IPS DF 4.7 (cell line): Measurements from ENCODE around the gene SPPL3.
"Not testable (repeated sequence)": the region's sequence is repeated elsewhere in the genome, so short reads cannot be mapped to it uniquely, and the experiment has no call there.

Experiments
- DNase-seq: peaks from one replicate; pipeline ENCODE4 v3.0.0-alpha.2; 2013; ENCODE audit warnings: low spot score; ENCODE audit errors: extremely low read depth

SPPL3 gene

DNA sequence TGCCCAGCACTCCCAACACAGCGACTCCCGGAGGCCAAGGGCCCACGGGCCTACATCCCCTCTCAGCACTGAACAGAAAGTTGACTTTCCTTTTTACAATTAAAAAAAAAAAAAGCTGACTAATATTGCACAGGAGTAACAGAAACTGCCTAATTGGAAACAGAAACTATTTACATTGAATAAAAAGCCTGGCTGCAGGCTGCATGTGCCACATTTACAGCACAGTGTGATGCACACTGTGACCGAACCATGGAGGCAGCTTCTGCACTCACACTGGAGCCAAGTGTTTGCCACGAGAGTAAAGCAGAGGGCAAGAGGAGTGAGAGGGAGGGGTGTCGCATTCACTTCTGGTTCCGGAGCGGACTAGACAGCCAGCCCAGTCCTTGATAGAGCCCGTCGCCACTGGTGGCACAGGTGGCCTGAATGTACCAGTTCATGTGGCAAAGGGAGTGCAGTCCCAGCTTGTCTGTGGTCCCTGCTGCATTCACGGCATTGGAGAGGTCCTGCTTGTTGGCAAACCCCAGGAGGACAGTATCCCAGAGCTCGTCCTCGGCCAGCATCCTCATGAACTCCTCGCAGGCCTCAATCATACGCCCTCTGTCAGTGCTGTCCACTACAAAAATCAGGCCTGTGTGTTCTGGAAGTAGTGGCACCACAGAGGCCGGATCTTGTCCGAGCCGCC, 59.2 kb downstream of the SPPL3 start:
- no peak for DNase-seq

DNA sequence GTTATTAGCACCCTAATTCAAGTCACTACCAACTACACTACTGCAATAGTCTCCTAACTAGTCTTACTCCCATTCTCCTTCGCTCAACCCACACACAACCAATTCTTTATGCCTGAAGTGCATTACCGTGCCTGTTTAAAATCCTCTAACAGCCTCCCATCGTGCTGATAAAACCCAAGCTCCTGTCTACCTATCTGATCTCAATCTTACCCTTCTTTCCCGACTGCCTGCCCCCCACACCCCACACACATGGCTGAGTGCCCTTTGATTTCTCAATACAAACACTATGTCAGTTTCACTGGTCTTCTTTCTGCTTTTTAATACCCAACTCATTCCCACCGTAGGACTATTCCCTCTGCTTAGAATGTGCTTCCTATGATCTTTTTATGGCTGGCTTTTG, 59.9 kb downstream of the SPPL3 start:
- no peak for DNase-seq

DNA sequence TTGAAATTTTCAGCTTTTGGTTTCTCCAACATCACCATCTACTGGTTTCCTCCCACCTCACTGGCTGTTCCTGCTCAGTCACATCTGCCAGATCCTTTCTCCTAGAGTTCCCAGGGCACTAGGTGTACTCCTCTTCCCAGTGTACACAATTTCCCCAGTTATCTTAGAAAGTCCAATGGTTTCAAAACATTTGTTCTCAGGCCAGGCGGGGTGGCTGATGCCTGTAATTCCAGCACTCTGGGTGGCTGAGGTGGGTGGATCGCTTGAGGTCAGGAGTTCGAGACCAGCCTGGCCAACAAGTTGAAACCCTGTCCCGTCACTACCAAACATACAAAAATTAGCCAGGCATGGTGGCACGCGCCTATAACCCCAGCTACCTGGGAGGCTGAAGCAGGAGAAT, 60.7 kb downstream of the SPPL3 start:
- no peak for DNase-seq

DNA sequence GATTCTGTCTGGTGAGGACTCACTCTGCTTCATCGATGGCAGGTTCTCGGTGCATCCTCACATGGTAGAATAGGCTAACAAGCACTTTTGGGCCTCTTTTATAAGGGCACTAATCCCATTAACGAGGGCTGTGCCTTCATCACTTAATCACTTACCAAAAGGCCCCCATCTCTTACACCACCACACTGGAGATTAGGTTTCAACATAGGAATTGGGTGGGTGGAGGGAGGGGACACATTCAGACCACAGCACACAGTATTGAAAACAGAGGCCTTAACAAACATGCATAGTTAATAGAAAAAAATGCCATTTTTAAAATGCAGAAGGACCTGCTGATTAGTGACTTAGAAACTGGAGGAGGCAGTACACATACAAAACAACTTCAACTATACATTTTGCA, 61.6 kb downstream of the SPPL3 start:
- DNase-seq: no peak

DNA sequence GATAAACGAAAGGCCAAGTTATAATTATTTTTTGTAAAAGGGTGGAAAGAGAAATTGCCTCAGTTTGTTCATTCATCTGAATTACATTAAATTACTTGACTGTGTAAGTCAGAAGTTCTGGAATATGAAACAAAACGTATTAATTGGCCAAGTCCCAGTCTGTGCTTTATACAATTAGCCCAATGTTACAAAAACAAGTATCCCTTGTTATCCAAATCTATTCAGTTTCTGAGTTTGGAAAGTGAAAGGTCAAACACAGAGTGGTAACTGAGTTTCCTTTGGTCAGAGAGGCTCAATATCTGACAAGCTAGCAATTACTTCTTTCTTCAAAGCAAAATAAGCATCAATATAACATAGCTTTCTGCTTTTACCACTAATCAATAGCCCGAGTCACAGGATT, 62.6 kb downstream of the SPPL3 start:
- DNase-seq: no peak

DNA sequence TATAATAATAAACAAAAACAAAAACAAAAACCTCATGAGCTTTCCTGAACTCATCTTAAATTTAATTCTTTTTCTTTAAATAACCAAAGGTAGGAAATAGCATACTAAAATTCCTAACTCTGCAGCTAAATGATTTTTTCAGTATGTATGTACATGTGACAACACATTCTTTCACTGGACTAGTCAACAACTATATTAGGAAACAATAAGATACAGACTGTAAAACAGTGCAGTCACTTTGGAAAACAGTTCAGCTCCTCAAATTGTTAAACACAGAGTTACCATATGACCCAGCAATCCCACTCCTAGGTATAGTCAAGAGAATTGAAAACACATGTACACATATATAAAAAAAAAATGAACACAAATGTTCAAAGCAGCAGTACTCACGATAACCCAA, 64.7 kb downstream of the SPPL3 start:
- DNase-seq: no peak

DNA sequence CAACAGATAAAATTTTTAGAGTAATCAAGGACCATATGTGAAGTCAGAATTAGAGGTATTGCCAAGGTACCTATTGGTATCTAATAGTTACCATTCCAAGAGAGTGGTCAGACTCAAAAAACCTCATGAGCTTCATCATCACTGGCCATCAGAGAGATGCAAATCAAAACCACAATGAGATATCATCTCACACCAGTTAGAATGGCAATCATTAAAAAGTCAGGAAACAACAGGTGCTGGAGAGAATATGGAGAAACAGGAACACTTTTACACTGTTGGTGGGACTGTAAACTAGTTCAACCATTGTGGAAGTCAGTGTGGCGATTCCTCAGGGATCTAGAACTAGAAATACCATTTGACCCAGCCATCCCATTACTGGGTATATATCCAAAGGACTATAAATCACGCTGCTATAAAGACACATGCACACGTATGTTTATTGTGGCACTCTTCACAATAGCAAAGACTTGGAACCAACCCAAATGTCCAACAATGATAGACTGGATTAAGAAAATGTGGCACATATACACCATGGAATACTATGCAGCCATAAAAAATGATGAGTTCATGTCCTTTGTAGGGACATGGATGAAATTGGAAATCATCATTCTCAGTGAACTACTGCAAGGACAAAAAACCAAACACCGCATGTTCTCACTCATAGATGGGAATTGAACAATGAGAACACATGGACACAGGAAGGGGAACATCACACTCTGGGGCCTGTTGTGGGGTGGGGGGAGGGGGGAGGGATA, 65.4 kb downstream of the SPPL3 start:
- not testable (repeated sequence) for DNase-seq

DNA sequence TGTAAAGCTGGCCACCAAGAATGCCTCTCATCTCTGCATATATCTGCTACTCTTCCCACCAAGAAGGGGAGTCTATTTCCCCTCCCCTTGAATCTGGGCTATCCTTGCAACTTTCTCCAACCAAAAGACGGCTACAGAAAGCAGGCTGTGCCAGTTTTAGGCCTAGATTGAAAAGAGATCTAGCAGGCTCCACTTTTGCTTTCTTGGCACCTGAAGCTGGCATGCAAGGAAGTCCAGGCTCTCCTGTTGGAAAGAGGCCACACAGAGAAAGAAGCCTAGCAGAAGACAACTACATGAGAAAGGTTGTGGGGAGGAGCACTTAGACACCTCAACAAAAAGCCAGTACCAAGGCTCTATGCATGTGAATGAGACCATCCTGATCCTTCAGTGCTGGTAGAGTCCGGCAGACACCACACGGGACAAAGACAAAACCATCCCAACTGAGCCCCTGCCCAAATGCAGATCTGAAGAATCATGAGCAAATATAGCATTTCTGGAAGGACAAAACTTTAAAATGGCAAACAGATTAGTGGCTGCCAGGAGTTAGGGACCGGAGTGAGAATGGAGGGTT, 68.0 kb downstream of the SPPL3 start:
- DNase-seq: no peak

DNA sequence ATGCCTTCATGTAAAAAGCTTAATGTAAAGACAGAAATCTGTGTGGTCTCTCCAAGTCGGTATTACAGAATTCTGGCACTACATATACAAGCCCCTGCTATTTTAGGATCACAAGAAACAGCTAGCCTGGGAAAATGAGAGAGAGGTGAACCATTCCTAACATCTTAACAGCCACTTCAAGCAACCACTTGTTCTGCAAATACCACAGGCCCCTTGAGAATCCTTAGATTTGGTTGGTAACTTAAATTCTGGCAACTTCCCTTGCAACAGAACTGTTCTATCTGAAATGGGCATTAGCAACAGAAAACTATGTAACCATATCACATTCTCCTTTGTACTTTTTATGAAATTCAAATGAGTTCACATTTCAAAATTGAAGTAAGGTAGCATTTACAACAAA, 68.5 kb downstream of the SPPL3 start:
- no peak for DNase-seq

DNA sequence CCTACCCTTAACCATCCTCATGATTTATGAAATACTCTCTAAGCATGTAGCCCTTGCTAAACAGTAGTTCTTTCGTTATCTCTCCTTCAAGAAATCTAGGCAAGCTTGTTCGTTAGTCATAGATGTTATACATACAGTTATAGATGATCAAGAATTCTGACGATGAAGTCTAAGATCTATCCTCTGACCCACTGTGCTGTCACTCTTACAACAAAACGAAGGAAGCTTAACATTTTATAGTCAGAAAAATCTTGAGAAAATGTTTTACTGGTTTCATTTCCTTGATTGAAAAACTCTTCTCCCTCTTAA, 68.9 kb downstream of the SPPL3 start:
- DNase-seq: no peak

DNA sequence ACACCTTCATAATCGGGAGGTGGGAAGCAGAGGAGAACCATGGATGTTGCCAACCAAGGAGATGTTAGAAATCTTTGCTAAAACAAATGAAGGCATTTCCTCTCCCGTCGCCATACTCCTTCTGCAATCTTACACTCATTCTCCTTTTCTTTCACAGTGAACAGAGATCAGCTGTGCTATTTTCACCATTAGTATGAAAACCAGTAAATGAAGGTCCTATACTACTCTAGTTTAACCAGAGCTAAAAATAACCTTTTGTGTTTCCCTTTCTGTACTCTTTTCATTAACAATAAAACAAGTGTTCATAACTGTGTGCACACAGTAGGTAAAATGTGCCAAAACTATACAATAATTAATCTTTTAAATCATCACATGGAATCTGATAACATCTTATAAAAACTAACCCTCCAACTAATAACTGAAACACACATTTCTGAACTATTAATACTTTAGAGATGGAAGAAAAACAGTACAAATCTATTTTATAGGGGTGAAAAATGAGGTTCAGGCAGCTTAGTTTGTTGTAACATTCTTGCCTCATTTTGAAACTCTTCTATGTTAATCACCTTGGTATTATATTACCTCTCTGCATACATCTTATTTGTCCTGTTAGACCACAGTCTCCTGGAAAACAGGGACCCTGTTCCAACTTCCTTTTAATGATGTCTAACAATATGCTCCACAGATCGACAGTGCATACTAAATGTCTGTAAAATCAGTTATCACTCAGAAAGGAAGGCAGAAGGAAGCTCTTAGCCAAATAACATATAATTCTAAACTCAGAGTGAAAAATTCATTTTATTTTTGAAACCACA, 69.5 kb downstream of the SPPL3 start:
- no peak for DNase-seq

DNA sequence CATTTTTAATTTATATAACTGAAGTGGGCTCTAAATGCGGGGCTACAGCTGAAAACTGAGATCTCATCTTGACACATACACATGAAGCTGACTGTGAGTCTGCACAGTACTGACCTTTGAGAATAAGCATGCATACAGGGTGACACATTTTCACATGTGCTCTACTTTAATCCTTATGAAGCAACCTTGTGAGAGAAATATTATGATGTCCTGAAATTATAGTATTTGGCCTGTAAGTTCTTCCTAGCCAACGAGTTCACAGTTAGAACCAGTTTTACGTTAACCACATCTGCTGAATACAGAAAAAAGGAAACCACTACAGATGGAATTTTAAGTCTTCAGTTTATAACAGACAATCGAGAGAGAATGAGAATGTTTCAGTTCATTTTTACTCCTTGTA, 70.3 kb downstream of the SPPL3 start:
- no peak for DNase-seq

DNA sequence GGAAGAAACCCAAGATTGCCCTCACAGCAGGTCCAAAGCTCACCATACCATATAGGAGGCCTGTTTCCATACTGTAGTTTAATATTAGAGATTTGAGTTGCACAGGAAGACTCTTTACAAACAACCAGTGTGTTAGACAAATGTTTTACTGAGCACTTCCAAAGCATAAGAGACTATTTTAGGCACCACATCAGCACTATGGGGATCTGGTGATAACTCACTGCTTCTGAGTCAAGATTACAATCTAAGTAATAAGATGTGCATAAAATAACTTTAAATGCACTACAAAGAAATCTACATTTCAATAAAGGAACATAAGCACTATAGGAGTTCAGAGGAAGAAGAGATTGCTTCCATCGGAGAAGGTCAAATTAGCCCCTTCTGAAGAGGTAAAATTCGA, 71.4 kb downstream of the SPPL3 start:
- no peak for DNase-seq

DNA sequence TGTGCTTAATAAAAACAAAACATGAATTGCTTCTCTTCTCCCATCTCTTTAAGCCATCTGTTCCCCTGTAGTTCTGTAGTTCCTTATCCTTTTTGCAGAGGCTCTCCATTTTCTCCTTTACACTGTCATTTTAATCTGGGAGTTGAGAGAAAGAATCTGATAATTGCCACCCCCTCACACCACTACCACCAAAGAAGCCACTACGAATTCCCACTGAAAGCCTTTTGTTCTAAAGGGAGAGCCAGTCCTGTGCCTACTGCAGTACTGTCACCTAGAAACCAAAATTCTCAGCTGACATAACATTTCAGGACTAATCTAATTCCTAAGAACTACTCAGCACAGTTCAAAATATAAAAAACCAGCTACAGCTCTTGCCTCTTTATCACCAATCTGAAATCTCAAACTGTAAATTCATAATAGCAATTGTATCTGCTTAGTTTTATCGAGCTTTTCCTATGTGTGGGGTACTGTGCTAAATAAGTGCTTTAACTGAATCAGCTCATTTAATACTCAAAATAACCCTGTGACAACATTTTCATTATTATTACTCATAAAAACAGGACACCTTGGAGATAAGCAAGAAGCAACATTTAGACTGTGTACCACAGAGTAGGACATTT, 72.4 kb downstream of the SPPL3 start:
- DNase-seq: no peak

DNA sequence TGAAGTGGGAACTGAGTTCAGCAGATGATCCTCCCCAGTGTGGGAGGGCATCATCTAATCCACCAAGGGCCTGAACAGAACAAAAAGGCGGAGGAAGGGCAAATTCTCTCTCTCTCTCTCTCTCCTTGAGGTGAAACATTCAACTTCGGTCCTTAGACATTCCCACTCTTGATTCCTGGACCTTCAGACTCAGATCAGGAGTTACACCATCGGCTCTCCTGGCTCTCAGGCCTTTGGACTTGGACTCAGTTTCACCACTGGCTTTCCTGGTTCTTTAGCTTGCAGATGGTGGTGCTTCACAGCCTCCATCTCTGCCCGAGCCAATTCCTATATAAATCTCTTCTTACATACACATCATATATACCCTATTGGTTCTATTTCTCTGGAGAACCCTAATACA, 73.2 kb downstream of the SPPL3 start:
- DNase-seq: no peak

DNA sequence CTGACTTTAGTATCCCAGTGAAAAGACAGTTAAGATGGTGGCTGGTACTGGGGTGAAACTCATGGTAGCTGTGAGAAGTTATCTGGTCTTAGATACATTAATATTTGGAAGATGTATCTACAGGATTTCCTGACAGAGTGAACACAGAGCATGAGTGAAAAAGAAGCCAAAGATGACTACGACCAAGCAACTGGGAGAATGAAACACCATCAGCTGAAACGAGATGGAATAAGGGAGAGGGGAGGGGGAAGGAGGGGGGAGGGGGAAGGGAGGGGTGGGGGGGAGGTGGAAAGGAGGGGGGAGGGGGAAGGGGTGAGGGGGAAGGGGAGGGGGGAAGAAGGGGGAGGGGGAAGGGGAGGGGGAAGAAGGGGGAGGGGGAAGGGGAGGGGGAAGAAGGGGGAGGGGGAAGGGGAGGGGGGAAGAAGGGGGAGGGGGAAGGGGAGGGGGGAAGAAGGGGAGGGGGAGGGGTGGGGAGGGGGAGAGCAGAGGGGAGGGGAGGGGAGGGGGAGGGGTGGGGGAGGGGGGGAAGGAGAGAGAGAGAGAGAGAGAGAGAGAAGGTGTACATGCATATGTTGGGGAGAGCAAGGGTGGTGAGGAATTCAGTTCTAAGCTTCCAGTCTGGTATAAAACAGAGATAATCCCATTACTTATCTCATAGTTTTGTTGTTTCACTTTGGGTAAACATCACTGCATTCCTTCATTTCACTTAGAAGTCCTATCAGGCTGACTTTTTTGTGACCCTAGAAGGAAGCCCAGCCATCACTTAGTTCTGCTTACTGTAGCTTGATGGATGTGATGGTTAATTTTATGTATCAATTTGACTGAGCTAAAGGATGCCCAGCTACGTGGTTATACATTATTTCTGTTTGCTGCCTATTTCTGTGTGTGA, 73.9 kb downstream of the SPPL3 start:
- DNase-seq: no peak

DNA sequence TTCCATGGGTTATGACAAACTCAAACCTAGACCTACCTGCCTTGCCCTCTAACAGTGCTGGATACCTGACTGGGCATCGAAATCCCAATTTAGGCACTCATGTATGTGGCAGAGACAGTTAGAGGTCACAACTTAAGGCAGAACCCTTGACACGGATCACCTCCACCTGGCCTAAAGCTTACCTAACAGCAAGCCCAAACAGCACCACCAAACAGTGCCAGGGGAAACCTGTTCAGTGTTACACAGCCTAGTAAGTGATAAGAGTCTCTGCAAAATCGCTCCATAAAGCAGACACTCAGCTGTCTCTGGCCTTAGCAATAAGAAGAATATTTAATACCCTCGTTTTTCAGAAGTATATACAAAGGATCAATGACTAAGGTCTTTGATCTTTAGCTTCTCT, 77.8 kb downstream of the SPPL3 start:
- no peak for DNase-seq

DNA sequence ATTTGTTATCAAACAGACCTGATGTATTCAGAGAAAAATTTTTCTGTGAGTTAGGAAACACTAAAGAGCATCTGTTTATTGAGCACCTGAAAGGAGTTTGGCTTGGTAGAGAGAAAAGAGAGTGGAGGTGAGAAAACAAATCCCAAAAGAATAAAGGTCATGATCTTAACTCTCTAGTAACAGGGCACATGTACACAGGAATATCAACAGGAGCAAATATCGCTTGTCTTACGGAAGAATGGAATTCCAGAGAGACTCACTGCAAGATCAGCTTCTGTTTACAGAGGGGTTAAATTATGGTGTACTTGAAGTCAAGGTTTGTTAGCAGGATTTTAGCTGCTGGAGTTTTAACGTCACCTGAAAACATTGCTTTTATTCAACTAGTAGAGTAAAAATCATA, 78.8 kb downstream of the SPPL3 start:
- DNase-seq: no peak

DNA sequence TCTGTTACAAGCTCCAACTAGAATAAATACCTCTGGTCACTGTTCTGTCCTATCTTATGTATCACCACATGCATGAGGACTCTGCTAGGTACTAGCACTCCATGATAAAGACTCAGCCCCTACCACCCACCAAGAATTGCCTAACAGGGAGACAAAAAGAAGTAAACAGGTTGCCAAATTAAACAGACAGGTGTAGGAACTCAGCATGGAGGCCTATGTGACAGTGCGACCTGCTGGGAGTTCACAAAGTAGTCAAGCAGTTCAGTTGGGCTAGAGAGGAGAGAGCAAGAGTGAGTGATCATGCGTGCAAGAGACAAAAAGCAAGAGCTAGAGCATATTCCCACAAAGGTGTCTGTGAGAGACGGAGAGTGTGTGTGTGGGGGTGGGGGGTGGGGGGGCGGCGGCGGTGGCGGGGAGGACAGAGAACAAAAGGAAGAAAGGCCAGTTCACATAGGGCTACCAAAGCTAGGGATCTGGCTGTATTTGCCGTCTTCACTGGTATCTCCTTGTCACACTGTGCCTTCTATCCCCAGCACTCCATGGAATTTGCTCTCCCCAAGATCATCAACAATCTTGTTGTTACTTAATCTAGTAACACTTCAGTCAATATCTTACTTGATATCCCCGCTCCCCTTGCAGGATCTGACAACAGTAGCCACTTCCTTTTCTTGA, 81.2 kb downstream of the SPPL3 start:
- DNase-seq: no peak

DNA sequence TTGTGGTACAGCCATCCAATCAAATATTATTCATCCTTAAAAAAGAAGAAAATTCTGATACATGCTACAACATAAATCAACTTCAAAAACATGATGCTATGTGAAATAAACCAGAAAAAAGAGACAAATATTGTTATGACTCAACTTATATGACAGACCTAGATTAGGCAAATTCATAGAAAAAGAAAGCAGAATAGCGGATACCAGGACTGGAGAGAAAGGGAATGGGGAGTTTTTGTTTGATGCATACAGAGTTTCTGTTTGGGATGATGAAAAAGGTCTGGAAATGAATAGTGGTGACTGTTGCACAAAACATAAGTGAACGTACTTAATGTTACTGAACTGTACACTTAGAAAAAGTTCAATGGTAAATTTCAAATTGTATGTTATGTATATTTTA, 82.3 kb downstream of the SPPL3 start:
- DNase-seq: no peak
